CD14-positive monocyte (primary cell): ENCODE measurements around the gene ZDHHC3. TPM values are rescaled to one million over a fixed set of nuclear protein-coding genes. Genes with fewer than 3 reads are reported as not detected.
"Not testable (repeated sequence)": the region's sequence is repeated elsewhere in the genome, so short reads cannot be mapped to it uniquely, and the experiment has no call there.

Experiments
- DNase-seq, 3 donors: peaks; one replicate each; pipeline ENCODE4 v3.0.0-alpha.2; 2011 to 2022
- H2AFZ ChIP-seq: 2 replicates; pipeline ENCODE4 v1.6.0; 2012; ENCODE audit warnings: mild to moderate bottlenecking, low read depth, low read length, inconsistent platforms; ENCODE audit not compliant: insufficient read depth, poor library complexity, severe bottlenecking
- H3K27ac ChIP-seq, 2 donors: 1 replicate in 1 of 2; 2 replicates in 1 of 2; pipeline ENCODE4 v1.5.1; 2012 to 2013; ENCODE audit warnings: low read length in 2 of 2, control low read depth in 1 of 2, inconsistent platforms in 1 of 2, low read depth in 1 of 2, mild to moderate bottlenecking in 1 of 2
- H3K27me3 ChIP-seq, 2 donors: one replicate each; pipeline versions ENCODE4 v1.6.0 to v1.6.1; 2011 to 2013; ENCODE audit warnings: low read length in 2 of 2; ENCODE audit not compliant: control insufficient read depth in 2 of 2, insufficient read depth in 2 of 2
- H3K36me3 ChIP-seq, 2 donors: replicated peaks in 1 of 2; 1 replicate in 1 of 2; 2 replicates in 1 of 2; pipeline versions ENCODE4 v1.5.1 to v1.6.1; 2012 to 2013; ENCODE audit warnings: low read length in 2 of 2, control low read depth in 1 of 2, inconsistent platforms in 1 of 2, mild to moderate bottlenecking in 1 of 2; ENCODE audit not compliant: insufficient read depth in 2 of 2, control insufficient read depth in 1 of 2
- H3K4me1 ChIP-seq, 2 donors: 1 replicate in 1 of 2; 2 replicates in 1 of 2; pipeline versions ENCODE4 v1.5.1 to v1.6.1; 2012 to 2013; ENCODE audit warnings: low read length in 2 of 2, control low read depth in 1 of 2, inconsistent platforms in 1 of 2, mild to moderate bottlenecking in 1 of 2, moderate library complexity in 1 of 2; ENCODE audit not compliant: insufficient read depth in 2 of 2, control insufficient read depth in 1 of 2
- H3K4me2 ChIP-seq: replicated peaks from 2 replicates; pipeline ENCODE3; 2012; ENCODE audit warnings: low read length, moderate library complexity, mild to moderate bottlenecking; ENCODE audit not compliant: poor library complexity, severe bottlenecking; ENCODE audit errors: extremely low read depth
- H3K4me3 ChIP-seq, 3 experiments: fragments of 200-600 bp in 1 of 3; sonication (generic) in 1 of 3; replicated peaks in 1 of 3; 1 replicate in 2 of 3; 2 replicates in 1 of 3; pipeline ENCODE4 v1.5.1; 2011 to 2013; ENCODE audit warnings: low read length in 3 of 3, mild to moderate bottlenecking in 3 of 3, control low read depth in 2 of 3, low read depth in 2 of 3, inconsistent platforms in 1 of 3, moderate library complexity in 1 of 3
- H3K79me2 ChIP-seq: 2 replicates; pipeline ENCODE4 v1.6.0; 2012; ENCODE audit warnings: mild to moderate bottlenecking, control low read depth, inconsistent platforms, low read length, moderate library complexity; ENCODE audit not compliant: insufficient read depth
- H3K9ac ChIP-seq: 2 replicates; pipeline ENCODE4 v1.6.0; 2017; ENCODE audit warnings: low read length, mild to moderate bottlenecking; ENCODE audit not compliant: insufficient read depth, poor library complexity, severe bottlenecking
- H3K9me3 ChIP-seq, 2 donors: replicated peaks in 1 of 2; 1 replicate in 1 of 2; 2 replicates in 1 of 2; pipeline versions ENCODE4 v1.5.1 to v1.6.1; 2012 to 2013; ENCODE audit warnings: low read length in 2 of 2, control low read depth in 1 of 2; ENCODE audit not compliant: control insufficient read depth in 1 of 2, insufficient read depth in 1 of 2
- H4K20me1 ChIP-seq: 2 replicates; pipeline ENCODE4 v1.6.0; 2012; ENCODE audit warnings: mild to moderate bottlenecking, low read length, control low read depth, moderate library complexity; ENCODE audit not compliant: insufficient read depth
- H3K27ac Mint-ChIP-seq, 7 donors: one replicate each; pipeline ENCODE4 v1.8.0; 2020; ENCODE audit warnings: mild to moderate bottlenecking in 7 of 7, mixed read lengths in 7 of 7, moderate library complexity in 6 of 7, inconsistent platforms in 2 of 7
- H3K27me3 Mint-ChIP-seq, 3 donors: one replicate each; pipeline ENCODE4 v1.8.0; 2021 to 2022; ENCODE audit warnings: low read depth in 3 of 3, mild to moderate bottlenecking in 3 of 3, mixed read lengths in 3 of 3, moderate library complexity in 3 of 3, inconsistent platforms in 1 of 3
- H3K36me3 Mint-ChIP-seq, 2 donors: one replicate each; pipeline ENCODE4 v1.8.0; 2020; ENCODE audit warnings: mixed read lengths in 2 of 2, inconsistent platforms in 1 of 2, mild to moderate bottlenecking in 1 of 2
- H3K4me1 Mint-ChIP-seq: one replicate; pipeline ENCODE4 v1.8.0; 2020; ENCODE audit warnings: mild to moderate bottlenecking, mixed read lengths
- H3K4me3 Mint-ChIP-seq, 2 donors: one replicate each; pipeline ENCODE4 v1.8.0; 2020; ENCODE audit warnings: mild to moderate bottlenecking in 2 of 2, mixed read lengths in 2 of 2, moderate library complexity in 1 of 2
- H3K9me3 Mint-ChIP-seq, 7 donors: one replicate each; pipeline ENCODE4 v1.8.0; 2020 to 2022; ENCODE audit warnings: mixed read lengths in 7 of 7, mild to moderate bottlenecking in 6 of 7, moderate library complexity in 6 of 7, inconsistent platforms in 2 of 7
- CTCF ChIP-seq: fragments of 200-600 bp; IDR thresholded peaks from one replicate; pipeline ENCODE4 v1.8.0; 2022; ENCODE audit warnings: antibody characterized with exemption, mild to moderate bottlenecking
- WGBS: methylation state at CpG from one replicate; pipeline ENCODE4 v1.1.5; 2013; ENCODE audit warnings: missing lambda C conversion rate; ENCODE audit not compliant: insufficient coverage; 5-methylcytosine and 5-hydroxymethylcytosine counted together
- intact Hi-C, 2 donors: fragments of 100-400 bp; cut with micrococcal nuclease; formaldehyde crosslinking; loops; one replicate each; pipeline versions ENCODE4 v1.15.0 to v1.15.1; 2023
- polyA plus RNA-seq, 3 donors: library from polyadenylated mRNA; depleted of rRNA in 1 of 3; unstranded in 2 of 3; stranded (reverse) in 1 of 3; fragments of 300-500 nt in 2 of 3; fragments of >200 nt in 1 of 3; fragmentation: Illumina TruSeq in 2 of 3; gene quantifications; 1 replicate in 2 of 3; 2 replicates in 1 of 3; pipeline ENCODE4 v1.2.3, GENCODE V29; 2012 to 2021

ZDHHC3 gene
- polyA plus RNA-seq, 3 donors = 52.1 to 72.6 (median 61.3) TPM

DNA sequence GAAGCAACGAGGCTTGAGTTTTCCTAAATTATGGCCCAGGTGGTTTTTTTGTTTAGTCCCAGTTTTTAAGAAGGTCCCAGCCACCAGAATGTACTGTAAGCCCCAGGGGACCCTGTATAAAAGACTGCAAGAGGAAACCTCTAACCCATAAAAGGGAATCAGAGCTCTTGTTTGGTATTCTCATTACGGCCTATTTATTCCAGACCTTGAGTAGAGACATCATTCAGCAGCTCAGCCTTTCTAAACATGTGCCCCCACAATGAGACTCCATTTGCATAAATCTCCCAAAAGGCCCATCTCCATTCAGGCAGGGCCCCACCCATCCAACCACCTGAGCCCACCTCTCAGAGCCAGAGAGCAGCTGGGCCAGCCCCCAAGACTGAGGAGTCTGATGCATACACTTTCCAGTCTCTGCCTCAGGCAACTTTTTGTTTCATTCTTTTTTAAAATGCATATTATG lies 25.7 kb downstream of the ZDHHC3 start:
- peaks cover 15 to 18% of the 10 kb centered on the region in 2 donors for H3K4me1 ChIP-seq
- no peak for TF ChIP-seq CTCF
- no peak overlapping the region for H2AFZ ChIP-seq
- H3K27ac Mint-ChIP-seq = no peak overlapping the region
- DNase-seq = no peak
- no peaks in the 10 kb centered on the region for H3K9me3 ChIP-seq
- H3K27me3 ChIP-seq = no peaks in the 10 kb centered on the region
- peaks cover 53 to 57% of the 10 kb centered on the region in 2 donors for H3K36me3 Mint-ChIP-seq
- H3K9me3 Mint-ChIP-seq = no peaks in the 10 kb centered on the region
- H3K79me2 ChIP-seq = peaks cover 78% of the 10 kb centered on the region
- intact Hi-C loops = no loop called here
- peaks cover 18% of the 10 kb centered on the region for H3K4me1 Mint-ChIP-seq
- H3K4me2 ChIP-seq = no peak overlapping the region
- no peak overlapping the region for H3K4me3 Mint-ChIP-seq
- H3K36me3 ChIP-seq = peaks cover 8 to 65% of the 10 kb centered on the region in 2 donors
- no peak overlapping the region for H3K27ac ChIP-seq
- H3K4me3 ChIP-seq = no peak overlapping the region
- H4K20me1 ChIP-seq = peaks cover 48% of the 10 kb centered on the region
- H3K27me3 Mint-ChIP-seq = no peaks in the 10 kb centered on the region
- no peak overlapping the region for H3K9ac ChIP-seq
- 100% methylated on average over 1 of the region's 2 CpGs for WGBS

GRCh38 chr3:44949770-44950169 lies 26.2 kb downstream of the ZDHHC3 start:
- H2AFZ ChIP-seq, DNase-seq, H3K4me2 ChIP-seq, H3K27me3 ChIP-seq, H3K27ac ChIP-seq, H3K9me3 Mint-ChIP-seq, H3K9me3 ChIP-seq, H3K4me3 Mint-ChIP-seq, H3K27me3 Mint-ChIP-seq, intact Hi-C loops, H3K9ac ChIP-seq, H3K4me3 ChIP-seq: not testable (repeated sequence)
- Histone ChIP-seq H3K79me2 (peaks cover 78% of the 10 kb centered on the region), H3K4me1 (peaks cover 11 to 13% of the 10 kb centered on the region in 2 donors), H4K20me1 (peaks cover 48% of the 10 kb centered on the region), H3K36me3 (peaks cover 14 to 71% of the 10 kb centered on the region in 2 donors)
- WGBS = no CpG with 5 or more reads among the region's 4 CpGs
- H3K36me3 Mint-ChIP-seq = peaks cover 58 to 63% of the 10 kb centered on the region in 2 donors
- peaks cover 13% of the 10 kb centered on the region for H3K4me1 Mint-ChIP-seq
- peak overlapping the region in 1 of 7 donors; percentile 9 for H3K27ac Mint-ChIP-seq
